GM18858 (cell line): ENCODE results near the gene UGT1A7.
"Not testable (repeated sequence)": the region's sequence is repeated elsewhere in the genome, so short reads cannot be mapped to it uniquely, and the experiment has no call there.

Source experiments
- ATAC-seq: cut with Tn5 transposase; IDR thresholded peaks from one replicate; pipeline ENCODE4 v1.9.1; 2021; ENCODE audit not compliant: unreplicated experiment

Gene UGT1A7

DNA sequence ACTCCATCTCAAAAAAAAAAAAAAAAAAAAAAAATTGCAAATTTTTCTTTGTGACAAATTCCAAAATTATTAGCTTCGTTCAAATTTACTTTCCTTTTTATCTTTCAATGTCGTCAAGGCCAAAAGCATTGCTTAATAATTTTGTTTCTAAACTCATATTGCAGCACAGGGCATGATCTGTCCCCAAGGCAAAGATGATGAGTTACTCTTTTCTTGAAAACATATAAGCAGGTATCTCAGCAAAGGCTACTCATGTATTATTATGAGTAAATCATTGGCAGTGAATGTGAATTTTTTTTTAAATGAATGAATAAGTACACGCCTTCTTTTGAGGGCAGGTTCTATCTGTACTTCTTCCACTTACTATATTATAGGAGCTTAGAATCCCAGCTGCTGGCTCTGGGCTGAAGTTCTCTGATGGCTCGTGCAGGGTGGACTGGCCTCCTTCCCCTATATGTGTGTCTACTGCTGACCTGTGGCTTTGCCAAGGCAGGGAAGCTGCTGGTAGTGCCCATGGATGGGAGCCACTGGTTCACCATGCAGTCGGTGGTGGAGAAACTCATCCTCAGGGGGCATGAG is at the start of gene UGT1A7:
Gene UGT1A7, plus strand, starts transcription at position 381 of the 579 bp plus-strand sequence. Its CDS starts 37 bp downstream, at position 418.
- ATAC-seq: no peak

- ATAC-seq: not testable (repeated sequence)
Measured at GRCh38 chr2:233636306-233636705, 45.4 kb upstream of the UGT1A7 start, which contains the start of gene UGT1A10. Gene UGT1A10, plus strand, starts transcription at chr2:233636448. Its CDS starts 75 bp downstream, at chr2:233636523.

DNA sequence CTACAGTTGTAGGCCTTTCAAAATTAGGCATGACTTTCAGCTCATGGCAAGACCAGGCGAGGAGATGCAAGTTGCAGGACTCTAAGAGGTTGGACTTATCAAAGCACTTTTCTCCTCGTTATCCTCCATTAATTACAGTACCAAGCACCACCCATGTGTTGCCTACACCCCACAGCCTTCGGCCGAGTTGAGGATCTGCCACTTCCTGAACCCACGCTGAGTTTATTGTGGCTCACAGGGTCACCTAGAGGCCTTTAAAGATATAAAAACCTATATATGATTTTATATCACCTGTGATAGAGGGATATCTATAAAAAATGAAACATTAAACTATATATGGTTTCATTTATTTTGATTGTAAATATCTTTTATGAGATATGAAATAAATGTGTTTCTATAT is 42.9 kb upstream of the UGT1A7 start:
- ATAC-seq: no peak

- no peak for ATAC-seq
Measured at GRCh38 chr2:233639860-233640259, 41.8 kb upstream of the UGT1A7 start.

GRCh38 chr2:233643128-233643527 is 38.6 kb upstream of the UGT1A7 start:
- ATAC-seq: no peak

DNA sequence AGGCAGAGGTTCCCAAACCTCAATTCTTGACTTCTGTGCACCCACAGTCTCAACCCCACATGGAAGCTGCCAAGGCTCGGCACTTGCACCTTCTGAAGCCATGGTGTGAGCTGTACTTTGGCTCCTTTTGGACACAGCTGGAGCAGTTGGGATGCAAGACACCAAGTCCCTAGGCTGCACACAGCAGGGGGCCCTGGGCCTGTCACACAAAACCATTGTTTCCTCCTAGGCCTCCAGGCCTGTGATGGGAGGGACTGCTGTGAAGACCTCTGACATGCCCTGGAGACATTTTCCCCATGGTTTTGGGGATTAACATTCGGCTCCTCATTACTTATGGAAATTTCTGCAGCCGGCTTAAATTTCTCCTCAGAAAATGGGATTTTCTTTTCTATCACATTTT is 35.7 kb upstream of the UGT1A7 start:
- ATAC-seq: not testable (repeated sequence)

- no peak for ATAC-seq
Measured at GRCh38 chr2:233650981-233651380, 30.7 kb upstream of the UGT1A7 start.

GRCh38 chr2:233651430-233651829 is 30.3 kb upstream of the UGT1A7 start:
- no peak for ATAC-seq

- no peak for ATAC-seq
Measured at GRCh38 chr2:233654501-233654900, 27.2 kb upstream of the UGT1A7 start.

- no peak for ATAC-seq
Measured at GRCh38 chr2:233655043-233655442, 26.7 kb upstream of the UGT1A7 start.

GRCh38 chr2:233655943-233656342 is 25.8 kb upstream of the UGT1A7 start:
- ATAC-seq: not testable (repeated sequence)

- ATAC-seq: no peak
Measured at GRCh38 chr2:233656443-233656842, 25.3 kb upstream of the UGT1A7 start.

DNA sequence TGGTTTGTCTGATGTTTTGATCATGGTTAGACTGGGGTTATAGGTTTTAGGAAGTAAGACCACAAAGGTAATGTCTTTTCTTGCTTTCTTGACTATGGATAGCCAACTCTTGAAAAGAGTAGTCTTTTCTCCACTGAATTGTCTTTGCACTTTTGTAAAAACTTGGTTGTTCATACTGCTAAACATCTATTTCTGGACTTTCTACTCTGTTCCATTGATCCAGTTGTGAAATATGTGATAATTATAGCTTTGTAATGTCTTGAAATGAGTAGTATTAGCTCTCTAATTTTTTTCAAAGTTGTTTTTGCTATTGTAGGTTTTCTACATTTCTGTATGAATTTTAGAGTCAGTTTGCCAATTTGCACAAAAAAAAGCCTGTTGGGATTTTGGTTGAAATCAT is 23.1 kb upstream of the UGT1A7 start:
- no peak for ATAC-seq

- no peak for ATAC-seq
Measured at GRCh38 chr2:233663911-233664310, 17.8 kb upstream of the UGT1A7 start.

GRCh38 chr2:233668605-233669260 is 13.0 kb upstream of the UGT1A7 start:
- no peak for ATAC-seq

DNA sequence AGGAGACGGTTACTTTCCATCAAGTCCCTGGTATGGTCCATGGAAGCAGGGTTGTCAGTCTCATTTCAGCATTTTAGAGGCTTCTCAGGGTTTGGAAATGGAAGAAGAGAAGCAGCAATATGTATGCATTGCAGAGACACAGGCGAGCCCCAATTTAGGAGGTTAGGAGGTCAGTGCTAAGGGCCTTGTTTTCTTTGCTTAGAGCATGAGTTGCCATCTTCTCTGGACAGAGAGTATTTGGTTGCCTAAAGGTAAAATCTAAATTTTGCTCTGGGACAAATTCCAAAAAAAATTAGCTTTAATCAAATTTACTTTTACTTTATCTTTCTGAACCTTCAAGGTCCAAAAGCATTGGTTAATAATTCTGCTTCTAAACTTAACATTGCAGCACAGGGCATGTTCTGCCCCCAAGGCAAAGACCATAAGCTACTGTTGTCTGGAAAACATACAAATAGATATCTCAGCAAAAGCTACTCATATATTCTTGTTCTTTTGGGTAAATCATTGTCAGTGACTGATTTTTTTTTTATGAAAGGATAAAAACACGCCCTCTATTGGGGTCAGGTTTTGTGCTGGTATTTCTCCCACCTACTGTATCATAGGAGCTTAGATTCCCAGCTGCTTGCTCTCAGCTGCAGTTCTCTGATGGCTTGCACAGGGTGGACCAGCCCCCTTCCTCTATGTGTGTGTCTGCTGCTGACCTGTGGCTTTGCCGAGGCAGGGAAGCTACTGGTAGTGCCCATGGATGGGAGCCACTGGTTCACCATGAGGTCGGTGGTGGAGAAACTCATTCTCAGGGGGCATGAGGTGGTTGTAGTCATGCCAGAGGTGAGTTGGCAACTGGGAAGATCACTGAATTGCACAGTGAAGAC is 10.2 kb upstream of the UGT1A7 start, which contains the start of gene UGT1A9:
Gene UGT1A9, plus strand, starts transcription at position 609 of the 872 bp plus-strand sequence. Its CDS starts 37 bp downstream, at position 646.
- no peak for ATAC-seq

DNA sequence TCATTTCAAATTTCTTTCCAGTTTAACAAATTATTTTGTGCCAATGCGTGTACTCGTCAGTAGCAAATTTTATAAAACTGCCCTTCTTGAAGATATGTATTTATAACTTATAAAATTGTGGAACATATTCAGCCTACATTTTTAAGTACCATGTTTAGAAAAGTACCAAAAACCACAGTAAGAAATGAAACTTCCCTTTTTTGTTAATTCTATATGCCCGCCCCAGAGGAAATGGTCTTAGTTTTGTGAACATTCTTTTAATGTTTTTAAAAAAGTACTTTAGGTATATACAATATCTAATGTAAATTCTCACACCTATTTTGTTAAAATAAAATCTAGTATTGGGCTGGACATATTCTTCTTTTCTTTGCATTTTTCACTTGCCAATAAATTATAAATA is 8.8 kb upstream of the UGT1A7 start:
- ATAC-seq: no peak

- ATAC-seq: no peak
Measured at GRCh38 chr2:233673896-233674295, 7.8 kb upstream of the UGT1A7 start.

DNA sequence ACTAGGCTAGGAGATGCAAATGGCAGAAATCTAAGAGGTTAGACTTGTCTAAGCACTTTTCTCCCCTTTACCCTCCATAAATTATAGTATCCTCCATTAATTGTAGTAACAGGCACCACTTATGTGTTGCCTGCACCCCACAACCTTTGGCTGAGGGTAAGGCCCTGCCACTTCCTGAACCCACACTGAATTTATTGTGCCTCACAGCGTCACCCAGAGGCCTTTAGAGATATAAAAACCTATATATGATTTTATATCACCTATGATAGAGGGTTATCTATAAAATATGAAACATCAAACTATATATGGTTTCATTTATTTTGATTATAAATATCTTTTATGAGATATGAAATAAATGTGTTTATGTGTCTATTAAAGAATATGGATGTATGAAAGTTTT is 7.4 kb upstream of the UGT1A7 start:
- no peak for ATAC-seq

DNA sequence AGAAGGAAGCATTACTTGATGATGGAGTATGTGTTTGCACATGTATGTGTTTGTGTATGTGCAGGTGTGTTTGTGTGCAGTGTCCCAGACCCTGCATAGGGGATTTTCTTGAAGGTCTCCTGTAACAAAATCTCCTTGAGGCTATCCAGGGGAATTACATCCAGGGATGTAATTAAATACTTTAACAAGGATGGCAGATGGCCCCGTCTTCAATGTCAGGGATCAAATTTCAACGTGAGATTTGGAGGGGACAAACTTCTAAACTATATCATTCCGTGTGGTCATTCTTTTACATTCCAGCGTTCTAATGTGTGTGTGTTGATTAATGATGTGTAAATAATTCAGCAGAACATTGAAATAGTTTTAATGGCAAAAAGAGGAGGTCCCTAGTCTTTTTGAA is 6.7 kb upstream of the UGT1A7 start:
- no peak for ATAC-seq

DNA sequence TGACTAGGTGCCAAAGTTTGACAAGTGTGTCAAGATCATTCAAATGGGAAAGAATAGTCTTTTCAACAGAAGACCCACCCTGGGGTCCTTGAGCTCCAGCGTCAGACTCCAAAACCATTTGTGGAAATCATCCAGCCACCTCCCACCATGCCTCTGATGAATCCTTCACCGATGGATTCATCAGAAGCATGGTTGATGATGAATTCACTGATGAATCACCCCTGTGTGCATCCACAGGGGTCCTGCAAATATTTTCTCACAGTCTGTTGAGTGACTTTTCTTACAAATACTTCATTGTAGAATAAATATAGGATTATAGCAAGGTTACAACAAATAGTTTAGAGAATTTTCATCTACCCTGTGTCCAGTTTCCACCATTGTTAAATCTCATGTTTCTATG is 5.7 kb upstream of the UGT1A7 start:
- ATAC-seq: no peak

DNA sequence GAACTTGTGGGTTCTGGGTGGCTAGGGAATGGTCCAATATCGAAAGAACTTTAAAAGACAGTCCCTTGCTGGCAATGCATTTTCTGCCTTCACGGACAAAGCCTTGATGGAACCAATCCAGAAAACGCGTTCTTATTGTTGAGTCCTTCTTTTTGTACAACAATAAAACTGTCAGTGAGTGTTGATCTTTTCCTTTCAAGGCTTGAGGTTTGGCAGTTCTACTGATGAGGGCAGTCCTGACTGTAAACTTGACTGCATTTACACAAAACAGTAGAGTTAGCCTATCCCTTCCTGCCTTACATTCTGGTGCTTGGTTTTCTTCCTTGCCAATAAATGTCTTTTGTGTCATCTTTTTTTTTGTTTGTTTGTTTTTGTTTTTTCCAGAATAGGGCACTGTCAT is 2.5 kb upstream of the UGT1A7 start:
- ATAC-seq: no peak
